GM21619 (cell line): ENCODE results near the gene GZF1.

Experiments used
- ATAC-seq: cut with Tn5 transposase; IDR thresholded peaks from one replicate; pipeline ENCODE4 v1.9.1; 2021; ENCODE audit not compliant: unreplicated experiment

GZF1 gene

GRCh38 chr20:23368316-23369071 lies 6.5 kb downstream of the GZF1 start:
- ATAC-seq: no peak

GRCh38 chr20:23369072-23369823 lies 7.3 kb downstream of the GZF1 start:
- no peak for ATAC-seq

- ATAC-seq: no peak
Measured at GRCh38 chr20:23370274-23370673, 8.3 kb downstream of the GZF1 start.

GRCh38 chr20:23370873-23371272 lies 8.9 kb downstream of the GZF1 start:
- ATAC-seq: no peak

- ATAC-seq: no peak
Measured at GRCh38 chr20:23371496-23371895, 9.5 kb downstream of the GZF1 start.

GRCh38 chr20:23374441-23374840 lies 12.5 kb downstream of the GZF1 start:
- ATAC-seq: no peak

- ATAC-seq: no peak
Measured at GRCh38 chr20:23375827-23376226, 13.8 kb downstream of the GZF1 start.

GRCh38 chr20:23379772-23380171 lies 17.8 kb downstream of the GZF1 start:
- ATAC-seq: no peak

- ATAC-seq: no peak
Measured at GRCh38 chr20:23381876-23382275, 19.9 kb downstream of the GZF1 start.

- ATAC-seq: no peak
Measured at GRCh38 chr20:23386304-23387117, 24.5 kb downstream of the GZF1 start.

GRCh38 chr20:23387118-23387443 lies 25.1 kb downstream of the GZF1 start:
- no peak for ATAC-seq

- no peak for ATAC-seq
Measured at GRCh38 chr20:23390091-23390774, 28.3 kb downstream of the GZF1 start.

GRCh38 chr20:23391707-23392310 lies 29.8 kb downstream of the GZF1 start:
- no peak for ATAC-seq

GRCh38 chr20:23393996-23394775 lies 32.2 kb downstream of the GZF1 start:
- no peak for ATAC-seq

GRCh38 chr20:23396950-23397627 lies 35.1 kb downstream of the GZF1 start:
- ATAC-seq: no peak

- ATAC-seq: no peak
Measured at GRCh38 chr20:23397961-23398360, 36.0 kb downstream of the GZF1 start.

GRCh38 chr20:23399568-23400241 lies 37.7 kb downstream of the GZF1 start:
- ATAC-seq: no peak

GRCh38 chr20:23401051-23401450 lies 39.1 kb downstream of the GZF1 start:
- ATAC-seq: no peak

- no peak for ATAC-seq
Measured at GRCh38 chr20:23403751-23404150, 41.8 kb downstream of the GZF1 start.
